Measurements from ENCODE around the gene HS6ST3. TPM values are rescaled to one million over a fixed set of nuclear protein-coding genes. Genes with fewer than 3 reads are reported as not detected.

HS6ST3 gene
- total RNA-seq, 1 donor from 2014 or later: 3.0 TPM

- H3K9me3 ChIP-seq: peaks cover 0 to 8% of the 10 kb centered on the region in 2 donors
- H3K27ac ChIP-seq: no peak overlapping the region
- H3K36me3 ChIP-seq: no peaks in the 10 kb centered on the region
- TF ChIP-seq CTCF (IDR thresholded peaks at IDR 0.05): no peak
- H3K4me3 ChIP-seq: no peak overlapping the region
- no peaks in the 10 kb centered on the region for H3K4me1 ChIP-seq
- H3K27me3 ChIP-seq: no peaks in the 10 kb centered on the region
- DNase-seq (ENCODE audit: low spot score in 2 of 2): no peak
- intact Hi-C loops (cut with DNase I): no loop called here
Measured at GRCh38 chr13:96662036-96662435, 572.1 kb downstream of the HS6ST3 start.

GRCh38 chr13:96667294-96668018 is 577.5 kb downstream of the HS6ST3 start:
- H3K27ac ChIP-seq: no peak overlapping the region
- no peaks in the 10 kb centered on the region for H3K4me1 ChIP-seq
- no peak for DNase-seq (ENCODE audit: low spot score in 2 of 2)
- intact Hi-C loops (cut with DNase I): no loop called here
- no peaks in the 10 kb centered on the region for H3K9me3 ChIP-seq
- TF ChIP-seq CTCF (IDR thresholded peaks at IDR 0.05): no peak
- no peak overlapping the region for H3K4me3 ChIP-seq
- no peaks in the 10 kb centered on the region for H3K27me3 ChIP-seq
- H3K36me3 ChIP-seq: no peaks in the 10 kb centered on the region

GRCh38 chr13:96671073-96671472 is 581.2 kb downstream of the HS6ST3 start:
- Histone ChIP-seq H3K36me3 (no peaks in the 10 kb centered on the region), H3K4me3 (no peak overlapping the region), H3K9me3 (no peaks in the 10 kb centered on the region), H3K4me1 (no peaks in the 10 kb centered on the region), H3K27ac (no peak overlapping the region), H3K27me3 (no peaks in the 10 kb centered on the region)
- no peak for DNase-seq (ENCODE audit: low spot score in 2 of 2)
- TF ChIP-seq CTCF (IDR thresholded peaks at IDR 0.05): no peak
- intact Hi-C loops (cut with DNase I): no loop called here

- no peak for TF ChIP-seq CTCF (IDR thresholded peaks at IDR 0.05)
- Histone ChIP-seq H3K4me3 (no peak overlapping the region), H3K4me1 (no peaks in the 10 kb centered on the region), H3K27ac (no peak overlapping the region), H3K9me3 (no peaks in the 10 kb centered on the region), H3K36me3 (no peaks in the 10 kb centered on the region), H3K27me3 (no peaks in the 10 kb centered on the region)
- intact Hi-C loops (cut with DNase I): no loop called here
- DNase-seq (ENCODE audit: low spot score in 2 of 2): no peak
Measured at GRCh38 chr13:96672016-96672415, 582.1 kb downstream of the HS6ST3 start.

- DNase-seq (ENCODE audit: low spot score in 2 of 2): no peak
- TF ChIP-seq CTCF (IDR thresholded peaks at IDR 0.05): no peak
- H3K9me3 ChIP-seq: no peaks in the 10 kb centered on the region
Measured at GRCh38 chr13:96673825-96674224, 583.9 kb downstream of the HS6ST3 start.

GRCh38 chr13:96677029-96677428 is 587.1 kb downstream of the HS6ST3 start:
- H3K9me3 ChIP-seq: no peaks in the 10 kb centered on the region
- H3K27me3 ChIP-seq: no peaks in the 10 kb centered on the region
- no peaks in the 10 kb centered on the region for H3K4me1 ChIP-seq
- no peaks in the 10 kb centered on the region for H3K36me3 ChIP-seq
- DNase-seq (ENCODE audit: low spot score in 2 of 2): no peak
- TF ChIP-seq CTCF (IDR thresholded peaks at IDR 0.05): no peak
- intact Hi-C loops (cut with DNase I): no loop called here
- H3K27ac ChIP-seq: no peak overlapping the region
- H3K4me3 ChIP-seq: no peak overlapping the region

More at GRCh38 chr13:96673825-96674224, 583.9 kb downstream of the HS6ST3 start:
- Histone ChIP-seq H3K27ac (no peak overlapping the region), H3K36me3 (no peaks in the 10 kb centered on the region), H3K4me3 (no peak overlapping the region), H3K27me3 (no peaks in the 10 kb centered on the region), H3K4me1 (no peaks in the 10 kb centered on the region)
- intact Hi-C loops (cut with DNase I): no loop called here
